Trophoblast cell (in vitro differentiated cells and primary cell): Measurements from ENCODE around the gene AGPS.
"Not testable (repeated sequence)": the region's sequence is repeated elsewhere in the genome, so short reads cannot be mapped to it uniquely, and the experiment has no call there.

Experiments
- DNase-seq, 2 donors: peaks; one replicate each; pipeline ENCODE4 v3.0.0-alpha.2; 2016
- H2AFZ ChIP-seq: 2 replicates; pipeline ENCODE4 v1.6.1; 2013; ENCODE audit warnings: low read length, moderate library complexity, mild to moderate bottlenecking; ENCODE audit not compliant: insufficient read depth, poor library complexity
- H2AK5ac ChIP-seq: 2 replicates; pipeline ENCODE4 v1.6.1; 2013; ENCODE audit warnings: mild to moderate bottlenecking, low read length
- H2BK120ac ChIP-seq: 2 replicates; pipeline ENCODE4 v1.6.1; 2013; ENCODE audit warnings: low read length, mild to moderate bottlenecking, moderate library complexity; ENCODE audit not compliant: insufficient read depth, poor library complexity
- H2BK12ac ChIP-seq: 2 replicates; pipeline ENCODE4 v1.6.1; 2013; ENCODE audit warnings: mild to moderate bottlenecking, low read length, moderate library complexity
- H2BK5ac ChIP-seq: 2 replicates; pipeline ENCODE4 v1.6.1; 2013; ENCODE audit warnings: low read length, low read depth, moderate library complexity, mild to moderate bottlenecking; ENCODE audit not compliant: poor library complexity
- H3K14ac ChIP-seq: 2 replicates; pipeline ENCODE4 v1.6.1; 2013; ENCODE audit warnings: mild to moderate bottlenecking, low read length
- H3K18ac ChIP-seq: 2 replicates; pipeline ENCODE4 v1.6.1; 2013; ENCODE audit warnings: mild to moderate bottlenecking, low read length
- H3K23ac ChIP-seq: 2 replicates; pipeline ENCODE4 v1.6.1; 2013; ENCODE audit warnings: low read length
- H3K27ac ChIP-seq: 2 replicates; pipeline ENCODE4 v1.5.1; 2013; ENCODE audit warnings: low read depth, mild to moderate bottlenecking, inconsistent platforms, low read length, moderate library complexity
- H3K27me3 ChIP-seq: 2 replicates; pipeline ENCODE4 v1.6.1; 2013; ENCODE audit warnings: inconsistent platforms, mild to moderate bottlenecking, low read length, moderate library complexity; ENCODE audit not compliant: insufficient read depth
- H3K36me3 ChIP-seq, 2 experiments: 1 replicate in 1 of 2; 2 replicates in 1 of 2; pipeline ENCODE4 v1.6.1; 2013; ENCODE audit warnings: low read length in 2 of 2, mild to moderate bottlenecking in 2 of 2, moderate library complexity in 1 of 2; ENCODE audit not compliant: insufficient read depth in 2 of 2, control insufficient read depth in 1 of 2
- H3K4ac ChIP-seq: 2 replicates; pipeline ENCODE4 v1.6.1; 2013; ENCODE audit warnings: low read depth, mild to moderate bottlenecking, low read length, moderate library complexity
- H3K4me1 ChIP-seq, 2 experiments: 1 replicate in 1 of 2; 2 replicates in 1 of 2; pipeline ENCODE4 v1.6.1; 2013; ENCODE audit warnings: low read length in 2 of 2, mild to moderate bottlenecking in 2 of 2, moderate library complexity in 1 of 2; ENCODE audit not compliant: insufficient read depth in 2 of 2, control insufficient read depth in 1 of 2
- H3K4me2 ChIP-seq: 2 replicates; pipeline ENCODE4 v1.6.1; 2013; ENCODE audit warnings: inconsistent platforms, mild to moderate bottlenecking, low read length, moderate library complexity
- H3K4me3 ChIP-seq: 2 replicates; pipeline ENCODE4 v1.5.1; 2013; ENCODE audit warnings: mild to moderate bottlenecking, low read depth, low read length, inconsistent platforms
- H3K79me1 ChIP-seq: one replicate; pipeline ENCODE4 v1.6.1; 2013; ENCODE audit warnings: low read length
- H3K79me2 ChIP-seq: 2 replicates; pipeline ENCODE4 v1.6.1; 2013; ENCODE audit warnings: low read length, mild to moderate bottlenecking; ENCODE audit not compliant: control insufficient read depth, insufficient read depth, poor library complexity
- H3K9ac ChIP-seq: 2 replicates; pipeline ENCODE4 v1.6.1; 2013; ENCODE audit warnings: mild to moderate bottlenecking, low read length
- H3K9me3 ChIP-seq: 2 replicates; pipeline ENCODE4 v1.6.1; 2013; ENCODE audit warnings: low read depth, mild to moderate bottlenecking, control low read depth, inconsistent platforms, low read length; ENCODE audit not compliant: insufficient read depth
- H4K12ac ChIP-seq: 2 replicates; pipeline ENCODE4 v1.6.1; 2013; ENCODE audit warnings: low read depth, mild to moderate bottlenecking, low read length, moderate library complexity
- H4K8ac ChIP-seq: 2 replicates; pipeline ENCODE4 v1.6.1; 2013; ENCODE audit warnings: low read depth, mild to moderate bottlenecking, low read length, moderate library complexity
- H4K91ac ChIP-seq: one replicate; pipeline ENCODE4 v1.6.1; 2013; ENCODE audit warnings: low read depth, mild to moderate bottlenecking, low read length, moderate library complexity
- WGBS: extraction: QIAGEN DNeasy Blood & Tissue Kit; methylation state at CpG from one replicate; pipeline ENCODE4 v1.1.7; 2013; ENCODE audit warnings: missing lambda C conversion rate; ENCODE audit not compliant: insufficient read length, insufficient coverage; ENCODE audit errors: extremely low coverage; 5-methylcytosine and 5-hydroxymethylcytosine counted together

AGPS gene

DNA sequence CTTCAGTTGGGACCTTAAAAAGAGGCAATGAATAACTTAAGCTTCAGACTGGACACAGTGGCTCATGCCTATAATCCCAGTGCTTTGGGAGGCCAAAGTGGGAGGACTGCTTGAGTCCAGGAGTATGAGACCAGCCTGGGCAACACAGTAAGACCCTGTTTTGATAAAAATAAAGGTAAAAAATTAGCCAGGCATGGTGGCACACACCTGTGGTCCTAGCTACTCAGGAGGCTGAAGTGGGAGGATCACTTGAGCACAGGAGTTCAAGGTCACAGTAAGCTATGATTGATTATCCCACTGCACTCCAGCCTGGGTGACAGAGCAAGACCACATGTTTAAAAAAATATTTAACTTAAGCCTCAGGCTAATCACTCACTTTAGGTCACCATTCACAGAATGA is 26.8 kb upstream of the AGPS start:
- not testable (repeated sequence) for H4K12ac ChIP-seq, H3K27ac ChIP-seq, H3K4ac ChIP-seq, H3K27me3 ChIP-seq, H3K14ac ChIP-seq, H2BK5ac ChIP-seq, H3K23ac ChIP-seq, H4K8ac ChIP-seq, H3K4me1 ChIP-seq, H3K9me3 ChIP-seq, H3K9ac ChIP-seq, H2AFZ ChIP-seq, H3K79me1 ChIP-seq, H3K18ac ChIP-seq, DNase-seq, H2AK5ac ChIP-seq, H2BK12ac ChIP-seq, H3K36me3 ChIP-seq, H3K4me2 ChIP-seq, H4K91ac ChIP-seq, H2BK120ac ChIP-seq, H3K4me3 ChIP-seq, H3K79me2 ChIP-seq

DNA sequence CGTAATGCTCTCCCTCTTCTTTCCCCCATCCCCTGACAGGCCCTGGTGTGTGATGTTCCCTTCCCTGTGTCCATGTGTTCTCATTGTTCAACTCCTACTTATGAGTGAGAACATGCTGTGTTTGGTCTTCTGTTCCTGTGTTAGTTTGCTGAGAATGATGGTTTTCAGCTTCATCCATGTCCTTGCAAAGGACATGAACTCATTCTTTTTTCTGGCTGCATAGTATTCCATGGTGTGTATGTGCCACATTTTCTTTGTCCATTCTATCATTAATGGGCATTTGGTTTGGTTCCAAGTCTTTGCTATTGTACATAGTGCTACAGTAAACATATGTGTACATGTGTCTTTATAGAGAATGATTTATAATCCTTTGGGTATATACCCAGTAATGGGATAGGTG is 24.6 kb upstream of the AGPS start:
- not testable (repeated sequence) for H3K4me3 ChIP-seq, H2BK5ac ChIP-seq, H3K9ac ChIP-seq, H2BK12ac ChIP-seq, H4K12ac ChIP-seq, H3K79me1 ChIP-seq, H2AFZ ChIP-seq, H3K18ac ChIP-seq, H3K36me3 ChIP-seq, H3K23ac ChIP-seq, H3K9me3 ChIP-seq, H2BK120ac ChIP-seq, H4K91ac ChIP-seq, H3K27me3 ChIP-seq, H3K79me2 ChIP-seq, H2AK5ac ChIP-seq, H3K14ac ChIP-seq, DNase-seq, H4K8ac ChIP-seq, H3K4me2 ChIP-seq, H3K4ac ChIP-seq, H3K4me1 ChIP-seq, H3K27ac ChIP-seq
- WGBS = no CpG with 5 or more reads among the region's 1 CpG

DNA sequence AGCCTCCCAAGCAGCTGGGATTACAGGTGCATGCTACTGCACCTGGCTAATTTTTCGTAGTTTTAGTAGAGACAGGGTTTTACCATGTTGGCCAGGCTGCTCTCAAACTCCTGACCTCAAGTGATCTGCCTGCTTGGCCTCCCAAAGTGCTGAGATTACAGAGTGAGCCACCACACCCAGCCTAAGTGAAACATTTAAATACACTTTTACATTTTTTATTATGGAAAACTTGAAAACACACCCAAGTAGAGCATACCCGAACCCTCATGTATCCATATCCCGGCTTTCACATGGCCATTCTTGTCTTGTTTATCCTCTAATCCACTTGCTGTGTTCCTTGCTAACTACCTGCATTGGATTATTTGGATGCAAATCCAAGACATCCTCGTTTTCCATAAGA is 13.2 kb upstream of the AGPS start:
- Histone ChIP-seq H3K9me3 (no peaks in the 10 kb centered on the region), H4K91ac (no peak overlapping the region), H3K27me3 (no peaks in the 10 kb centered on the region), H2BK120ac (no peak overlapping the region), H3K18ac (no peak overlapping the region), H4K8ac (no peak overlapping the region), H3K36me3 (no peaks in the 10 kb centered on the region), H2AK5ac (no peak overlapping the region), H3K23ac (no peak overlapping the region), H2BK12ac (no peak overlapping the region), H3K27ac (no peak overlapping the region), H4K12ac (no peak overlapping the region), H3K79me1 (no peaks in the 10 kb centered on the region), H3K9ac (no peak overlapping the region), H2AFZ (no peak overlapping the region), H3K4me2 (no peak overlapping the region), H3K4me3 (no peak overlapping the region), H2BK5ac (no peak overlapping the region), H3K79me2 (no peaks in the 10 kb centered on the region), H3K4ac (no peak overlapping the region), H3K4me1 (no peaks in the 10 kb centered on the region), H3K14ac (no peak overlapping the region)
- no peak for DNase-seq
- no CpG with 5 or more reads among the region's 4 CpGs for WGBS

DNA sequence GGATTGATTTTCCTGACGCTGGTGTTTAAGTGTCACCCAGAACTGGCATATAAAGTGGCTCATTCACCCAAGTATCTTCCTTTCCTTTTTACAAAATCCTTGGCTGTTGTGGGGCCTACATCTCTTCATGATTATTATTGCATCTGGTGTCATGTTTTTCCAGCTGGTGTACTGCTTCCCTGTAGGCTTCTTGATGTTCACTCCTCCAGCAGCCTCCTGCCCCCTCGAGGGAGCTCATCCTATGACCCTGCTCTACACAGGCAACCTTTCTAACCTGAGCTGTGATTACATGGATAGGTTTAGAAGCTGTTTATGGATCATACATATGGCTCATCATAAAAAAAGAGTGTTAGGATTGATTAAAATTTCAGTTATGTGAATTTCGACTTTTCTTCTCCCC is 12.4 kb upstream of the AGPS start:
- no peak overlapping the region for H2BK12ac ChIP-seq
- H4K12ac ChIP-seq = no peak overlapping the region

DNA sequence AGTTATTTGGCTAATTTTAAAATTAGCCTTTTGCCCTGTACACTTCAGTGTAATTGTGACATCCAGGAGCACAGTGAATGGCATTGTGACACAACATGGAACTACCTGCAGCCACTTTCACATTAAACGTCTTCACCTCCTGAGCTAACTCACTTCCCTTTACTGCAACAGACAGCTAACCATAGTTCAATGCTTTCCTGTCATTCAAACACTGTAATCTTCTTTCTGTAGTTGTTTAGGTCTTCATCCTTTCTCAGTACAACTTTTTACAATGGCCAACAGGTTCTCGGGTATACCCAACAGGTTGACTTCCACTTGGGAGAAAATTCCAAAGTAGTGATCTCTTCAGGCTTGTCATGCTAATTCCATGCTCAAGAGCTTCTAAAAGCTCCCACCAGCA is 8.6 kb upstream of the AGPS start:
- no peak overlapping the region for H2AFZ ChIP-seq
- no peak overlapping the region for H3K4me2 ChIP-seq
- H4K91ac ChIP-seq = no peak overlapping the region
- no CpG with 5 or more reads among the region's 2 CpGs for WGBS
- H2BK5ac ChIP-seq = no peak overlapping the region
- H3K79me2 ChIP-seq = no peaks in the 10 kb centered on the region
- no peak overlapping the region for H3K23ac ChIP-seq
- H3K18ac ChIP-seq = no peak overlapping the region
- H2BK120ac ChIP-seq = no peak overlapping the region
- no peak overlapping the region for H2AK5ac ChIP-seq
- no peaks in the 10 kb centered on the region for H3K79me1 ChIP-seq
- H3K36me3 ChIP-seq = no peaks in the 10 kb centered on the region
- no peak overlapping the region for H3K27ac ChIP-seq
- H3K14ac ChIP-seq = no peak overlapping the region
- H3K4ac ChIP-seq = no peak overlapping the region
- no peaks in the 10 kb centered on the region for H3K4me1 ChIP-seq
- H3K4me3 ChIP-seq = no peak overlapping the region
- H4K8ac ChIP-seq = no peak overlapping the region
- no peaks in the 10 kb centered on the region for H3K27me3 ChIP-seq
- no peak for DNase-seq
- no peak overlapping the region for H4K12ac ChIP-seq
- H3K9me3 ChIP-seq = no peaks in the 10 kb centered on the region
- H3K9ac ChIP-seq = no peak overlapping the region
- H2BK12ac ChIP-seq = no peak overlapping the region

More for the DNA sequence above, 12.4 kb upstream of the AGPS start:
- Histone ChIP-seq H2BK5ac (no peak overlapping the region), H3K9me3 (no peaks in the 10 kb centered on the region), H2BK120ac (no peak overlapping the region), H3K79me2 (no peaks in the 10 kb centered on the region), H3K23ac (no peak overlapping the region), H4K91ac (no peak overlapping the region), H3K4ac (no peak overlapping the region), H4K8ac (no peak overlapping the region), H3K4me3 (no peak overlapping the region), H2AK5ac (no peak overlapping the region), H3K4me2 (no peak overlapping the region), H3K79me1 (no peaks in the 10 kb centered on the region), H3K18ac (no peak overlapping the region), H3K14ac (no peak overlapping the region), H3K27me3 (no peaks in the 10 kb centered on the region), H3K4me1 (no peaks in the 10 kb centered on the region), H3K36me3 (no peaks in the 10 kb centered on the region), H3K9ac (no peak overlapping the region), H3K27ac (no peak overlapping the region), H2AFZ (no peak overlapping the region)
- no CpG with 5 or more reads among the region's 3 CpGs for WGBS
- DNase-seq = no peak
